Keratinocyte (primary cell): ENCODE results near the gene TUG1.

ENCODE experiments used
- EZH2 ChIP-seq: IDR thresholded peaks from one replicate; pipeline ENCODE4 v1.6.1; 2012; ENCODE audit warnings: inconsistent platforms, mild to moderate bottlenecking, low read length, moderate library complexity
- TF ChIP-seq, protein P1 (sequence below), 3 experiments: IDR thresholded peaks in 1 of 3; conservative IDR thresholded peaks in 1 of 3; optimal IDR thresholded peaks in 1 of 3; 2 replicates in 2 of 3; 3 replicates in 1 of 3; pipeline versions ENCODE3 to v1.5.1; 2011; ENCODE audit warnings: low read length in 3 of 3, mild to moderate bottlenecking in 3 of 3, moderate library complexity in 2 of 3, control low read depth in 1 of 3, inconsistent platforms in 1 of 3; ENCODE audit not compliant: insufficient read depth in 2 of 3; ENCODE audit errors: extremely low read depth in 1 of 3

DNA sequence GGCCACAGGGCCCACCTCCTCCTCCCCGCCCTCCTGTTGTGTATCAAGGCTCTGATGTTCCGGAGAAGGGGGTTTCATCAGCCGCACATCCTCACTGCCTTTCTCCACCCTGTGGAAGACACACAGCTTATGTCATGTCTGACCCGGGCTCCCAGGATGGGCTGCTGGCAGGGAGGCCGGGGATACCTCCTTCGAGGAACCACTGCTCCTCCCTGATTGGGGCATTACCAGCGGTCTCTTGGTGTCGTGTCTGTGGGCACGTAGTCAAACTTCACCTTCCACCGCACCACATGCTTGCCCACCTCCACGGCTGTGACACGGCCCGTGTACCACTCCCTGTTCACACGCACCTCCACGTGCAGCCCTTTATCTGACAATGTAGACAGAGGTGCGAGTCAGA, 36.4 kb upstream of the TUG1 start:
- TF ChIP-seq, protein P1, sequence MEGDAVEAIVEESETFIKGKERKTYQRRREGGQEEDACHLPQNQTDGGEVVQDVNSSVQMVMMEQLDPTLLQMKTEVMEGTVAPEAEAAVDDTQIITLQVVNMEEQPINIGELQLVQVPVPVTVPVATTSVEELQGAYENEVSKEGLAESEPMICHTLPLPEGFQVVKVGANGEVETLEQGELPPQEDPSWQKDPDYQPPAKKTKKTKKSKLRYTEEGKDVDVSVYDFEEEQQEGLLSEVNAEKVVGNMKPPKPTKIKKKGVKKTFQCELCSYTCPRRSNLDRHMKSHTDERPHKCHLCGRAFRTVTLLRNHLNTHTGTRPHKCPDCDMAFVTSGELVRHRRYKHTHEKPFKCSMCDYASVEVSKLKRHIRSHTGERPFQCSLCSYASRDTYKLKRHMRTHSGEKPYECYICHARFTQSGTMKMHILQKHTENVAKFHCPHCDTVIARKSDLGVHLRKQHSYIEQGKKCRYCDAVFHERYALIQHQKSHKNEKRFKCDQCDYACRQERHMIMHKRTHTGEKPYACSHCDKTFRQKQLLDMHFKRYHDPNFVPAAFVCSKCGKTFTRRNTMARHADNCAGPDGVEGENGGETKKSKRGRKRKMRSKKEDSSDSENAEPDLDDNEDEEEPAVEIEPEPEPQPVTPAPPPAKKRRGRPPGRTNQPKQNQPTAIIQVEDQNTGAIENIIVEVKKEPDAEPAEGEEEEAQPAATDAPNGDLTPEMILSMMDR (optimal IDR thresholded peaks at IDR 0.05 in 1 of 3, IDR thresholded peaks at IDR 0.05 in 1 of 3, conservative IDR thresholded peaks at IDR 0.05 in 1 of 3; ENCODE audit: extremely low read depth in 1 of 3, insufficient read depth in 2 of 3, low read length in 3 of 3): no peak
- no peak for TF ChIP-seq EZH2
